ENCODE measurements around the gene LARGE2. TPM values are rescaled to one million over a fixed set of nuclear protein-coding genes. Genes with fewer than 3 reads are reported as not detected.

Gene LARGE2
- total RNA-seq, 1 donor, result not detected

GRCh38 chr11:45906965-45907611 is 15.4 kb upstream of the LARGE2 start, which contains the start of gene FREY1:
Gene FREY1 (minus strand): TSS chr11:45907271. CDS start chr11:45907245, 26 bp downstream.
- no peak for TF ChIP-seq CTCF (IDR thresholded peaks at IDR 0.05; ENCODE audit: extremely low read depth, low read depth, low read length)
- H3K9me3 ChIP-seq (ENCODE audit: low read depth, low read length), result no peaks in the 10 kb centered on the region

GRCh38 chr11:45907911-45908370 is 14.5 kb upstream of the LARGE2 start:
- peaks cover 6% of the 10 kb centered on the region for H4K20me1 ChIP-seq (ENCODE audit: insufficient read depth, low read length)

More at GRCh38 chr11:45906965-45907611, 15.4 kb upstream of the LARGE2 start, which contains the start of gene FREY1:
- Histone ChIP-seq H3K36me3 (ENCODE audit: insufficient read depth, low read length) (peaks cover 11% of the 10 kb centered on the region), H3K4me2 (ENCODE audit: insufficient read depth, low read length) (no peak within 1 kb of the TSS), H3K27me3 (ENCODE audit: insufficient read depth, low read length) (no peaks in the 10 kb centered on the region), H3K4me1 (ENCODE audit: insufficient read depth, low read length) (no peaks in the 10 kb centered on the region), H3K4me3 (ENCODE audit: insufficient read depth, low read length) (no peak within 1 kb of the TSS), H4K20me1 (ENCODE audit: insufficient read depth, low read length) (peaks cover 6% of the 10 kb centered on the region), H3K79me2 (ENCODE audit: insufficient read depth, low read length) (no peaks in the 10 kb centered on the region), H2AFZ (ENCODE audit: low read length) (no peak within 1 kb of the TSS), H3K27ac (ENCODE audit: low read depth, low read length) (no peak within 1 kb of the TSS)
- peak; percentile 83 for DNase-seq (ENCODE audit: insufficient read length, low spot score, missing footprints)

GRCh38 chr11:45909594-45910475 is 12.6 kb upstream of the LARGE2 start:
- Histone ChIP-seq H3K27ac (ENCODE audit: low read depth, low read length) (no peak overlapping the region), H3K9me3 (ENCODE audit: low read depth, low read length) (no peaks in the 10 kb centered on the region), H3K4me2 (ENCODE audit: insufficient read depth, low read length) (no peak overlapping the region), H4K20me1 (ENCODE audit: insufficient read depth, low read length) (peaks cover 11% of the 10 kb centered on the region), H3K4me1 (ENCODE audit: insufficient read depth, low read length) (no peaks in the 10 kb centered on the region), H3K27me3 (ENCODE audit: insufficient read depth, low read length) (no peaks in the 10 kb centered on the region), H3K36me3 (ENCODE audit: insufficient read depth, low read length) (peaks cover 24% of the 10 kb centered on the region), H2AFZ (ENCODE audit: low read length) (no peak overlapping the region), H3K4me3 (ENCODE audit: insufficient read depth, low read length) (no peak overlapping the region), H3K79me2 (ENCODE audit: insufficient read depth, low read length) (no peaks in the 10 kb centered on the region)
- no peak for TF ChIP-seq CTCF (IDR thresholded peaks at IDR 0.05; ENCODE audit: extremely low read depth, low read depth, low read length)
- DNase-seq (ENCODE audit: insufficient read length, low spot score, missing footprints), result no peak

More at GRCh38 chr11:45907911-45908370, 14.5 kb upstream of the LARGE2 start:
- Histone ChIP-seq H3K27me3 (ENCODE audit: insufficient read depth, low read length) (no peaks in the 10 kb centered on the region), H3K4me2 (ENCODE audit: insufficient read depth, low read length) (no peak overlapping the region), H3K27ac (ENCODE audit: low read depth, low read length) (no peak overlapping the region), H3K4me3 (ENCODE audit: insufficient read depth, low read length) (no peak overlapping the region), H2AFZ (ENCODE audit: low read length) (no peak overlapping the region), H3K4me1 (ENCODE audit: insufficient read depth, low read length) (no peaks in the 10 kb centered on the region), H3K79me2 (ENCODE audit: insufficient read depth, low read length) (no peaks in the 10 kb centered on the region), H3K9me3 (ENCODE audit: low read depth, low read length) (no peaks in the 10 kb centered on the region), H3K36me3 (ENCODE audit: insufficient read depth, low read length) (peaks cover 13% of the 10 kb centered on the region)
- no peak for DNase-seq (ENCODE audit: insufficient read length, low spot score, missing footprints)
- no peak for TF ChIP-seq CTCF (IDR thresholded peaks at IDR 0.05; ENCODE audit: extremely low read depth, low read depth, low read length)

GRCh38 chr11:45910623-45911022 is 11.8 kb upstream of the LARGE2 start:
- no peak for TF ChIP-seq CTCF (IDR thresholded peaks at IDR 0.05; ENCODE audit: extremely low read depth, low read depth, low read length)
- no peak overlapping the region for H2AFZ ChIP-seq (ENCODE audit: low read length)
- H3K4me1 ChIP-seq (ENCODE audit: insufficient read depth, low read length), result no peaks in the 10 kb centered on the region
- peaks cover 29% of the 10 kb centered on the region for H3K36me3 ChIP-seq (ENCODE audit: insufficient read depth, low read length)
- no peaks in the 10 kb centered on the region for H3K27me3 ChIP-seq (ENCODE audit: insufficient read depth, low read length)
- H4K20me1 ChIP-seq (ENCODE audit: insufficient read depth, low read length), result peaks cover 14% of the 10 kb centered on the region
- H3K4me2 ChIP-seq (ENCODE audit: insufficient read depth, low read length), result no peak overlapping the region
- no peak overlapping the region for H3K4me3 ChIP-seq (ENCODE audit: insufficient read depth, low read length)
- no peak for DNase-seq (ENCODE audit: insufficient read length, low spot score, missing footprints)
- no peaks in the 10 kb centered on the region for H3K9me3 ChIP-seq (ENCODE audit: low read depth, low read length)
- no peak overlapping the region for H3K27ac ChIP-seq (ENCODE audit: low read depth, low read length)
- peaks cover 3% of the 10 kb centered on the region for H3K79me2 ChIP-seq (ENCODE audit: insufficient read depth, low read length)

Data from osteoblast (primary cell).